Panc1 (cell line): ENCODE measurements around the gene ANKRD18A.

ENCODE experiments used
- TCF7L2 ChIP-seq: IDR thresholded peaks from 2 replicates; pipeline ENCODE4 v1.6.1; 2011; ENCODE audit warnings: mild to moderate bottlenecking, low read depth, low read length, inconsistent platforms
- TF ChIP-seq, protein P1 (sequence below): fragments of 450-650 bp; IDR thresholded peaks from 2 replicates; pipeline ENCODE4 v1.5.1; 2017; ENCODE audit warnings: mild to moderate bottlenecking

DNA sequence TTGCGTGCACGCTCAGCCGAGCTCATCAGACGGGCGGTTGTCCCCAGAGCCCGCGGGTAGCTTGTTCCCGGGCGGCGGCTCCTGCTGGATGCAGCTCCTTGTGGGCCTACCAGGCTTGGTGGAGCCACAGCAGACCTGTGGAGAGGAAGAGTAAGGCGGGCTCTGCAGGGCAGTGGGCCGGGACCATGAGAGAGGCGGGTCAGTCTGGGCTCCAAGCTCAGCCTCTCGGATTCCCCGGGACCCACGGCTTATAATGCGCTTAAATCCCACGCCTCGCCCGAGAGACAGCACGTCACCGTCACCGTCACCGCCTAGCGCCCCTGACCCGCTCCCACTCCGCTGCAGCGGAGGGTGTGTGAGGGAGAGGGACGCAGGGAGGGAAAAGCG is 1.9 kb upstream of the ANKRD18A start:
- TF ChIP-seq, protein P1, sequence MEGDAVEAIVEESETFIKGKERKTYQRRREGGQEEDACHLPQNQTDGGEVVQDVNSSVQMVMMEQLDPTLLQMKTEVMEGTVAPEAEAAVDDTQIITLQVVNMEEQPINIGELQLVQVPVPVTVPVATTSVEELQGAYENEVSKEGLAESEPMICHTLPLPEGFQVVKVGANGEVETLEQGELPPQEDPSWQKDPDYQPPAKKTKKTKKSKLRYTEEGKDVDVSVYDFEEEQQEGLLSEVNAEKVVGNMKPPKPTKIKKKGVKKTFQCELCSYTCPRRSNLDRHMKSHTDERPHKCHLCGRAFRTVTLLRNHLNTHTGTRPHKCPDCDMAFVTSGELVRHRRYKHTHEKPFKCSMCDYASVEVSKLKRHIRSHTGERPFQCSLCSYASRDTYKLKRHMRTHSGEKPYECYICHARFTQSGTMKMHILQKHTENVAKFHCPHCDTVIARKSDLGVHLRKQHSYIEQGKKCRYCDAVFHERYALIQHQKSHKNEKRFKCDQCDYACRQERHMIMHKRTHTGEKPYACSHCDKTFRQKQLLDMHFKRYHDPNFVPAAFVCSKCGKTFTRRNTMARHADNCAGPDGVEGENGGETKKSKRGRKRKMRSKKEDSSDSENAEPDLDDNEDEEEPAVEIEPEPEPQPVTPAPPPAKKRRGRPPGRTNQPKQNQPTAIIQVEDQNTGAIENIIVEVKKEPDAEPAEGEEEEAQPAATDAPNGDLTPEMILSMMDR, result no peak
- no peak for TF ChIP-seq TCF7L2
